B cell (primary cell): ENCODE data around the gene VKORC1.

Experiments used
- CTCF ChIP-seq: fragments of 200-600 bp; IDR thresholded peaks from one replicate; pipeline ENCODE4 v1.8.0; 2022; ENCODE audit warnings: antibody characterized with exemption, mild to moderate bottlenecking
- EZH2 ChIP-seq: IDR thresholded peaks from 2 replicates; pipeline ENCODE4 v1.6.1; 2012; ENCODE audit warnings: borderline replicate concordance, low read depth, mild to moderate bottlenecking, moderate library complexity, low read length; ENCODE audit not compliant: insufficient read depth, poor library complexity, severe bottlenecking

- TF ChIP-seq CTCF (no peak), EZH2 (no peak)
Measured at GRCh38 chr16:31050280-31051030, 44.1 kb downstream of the VKORC1 start.
